Measurements from ENCODE around the gene AAK1. TPM values are rescaled to one million over a fixed set of nuclear protein-coding genes. Genes with fewer than 3 reads are reported as not detected.

AAK1 gene
- total and polyA plus RNA-seq, 10 of the 15 experiments (the other 5 are each of a cell fraction or from before 2014, with no cell fraction given): 2.9 to 41.4 (median 17.5) TPM

DNA sequence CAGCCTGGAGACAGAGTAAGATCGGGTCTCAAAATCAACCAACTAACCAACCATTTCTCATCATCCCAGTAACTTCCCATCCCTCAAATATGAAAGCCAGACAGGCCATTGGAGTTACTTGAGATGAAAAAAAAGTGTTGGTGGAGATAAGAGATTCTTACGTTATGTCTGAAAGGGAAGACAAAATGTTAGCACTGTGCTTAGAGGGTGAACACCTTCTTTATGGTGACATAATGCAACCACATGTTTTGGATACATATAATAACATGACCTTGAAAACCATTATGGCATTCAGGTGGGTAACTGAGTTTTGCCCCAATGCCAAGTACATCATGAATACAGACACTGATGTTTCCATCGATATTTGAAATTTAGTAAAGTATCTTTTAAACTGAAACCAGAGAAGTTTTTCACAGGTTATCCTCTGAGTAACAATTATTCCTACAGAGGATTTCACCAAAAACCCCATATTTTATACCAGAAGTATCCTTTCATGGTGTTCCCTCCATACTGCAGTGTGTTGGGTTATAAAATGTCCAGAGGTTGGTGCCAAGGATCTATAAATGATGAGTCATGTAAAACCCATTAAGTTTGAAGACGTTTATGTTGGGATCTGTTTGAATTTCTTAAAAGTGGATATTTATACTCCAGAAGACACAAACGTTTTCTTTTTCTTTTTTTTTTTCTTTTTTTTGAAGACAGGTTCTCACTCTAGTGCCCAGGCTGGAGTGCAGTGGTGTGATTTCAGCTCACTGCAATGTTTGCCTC lies 45.5 kb downstream of the AAK1 start (continued):
- TF ChIP-seq MTA2 (IDR thresholded peaks at IDR 0.05; ENCODE audit: low read depth) (no peak), JUND (IDR thresholded peaks at IDR 0.05; ENCODE audit: low read depth, low read length) (no peak), IRF4 (IDR thresholded peaks at IDR 0.05; ENCODE audit: low read depth, low read length) (no peak), ZNF622 (IDR thresholded peaks at IDR 0.05) (no peak), HCFC1 (IDR thresholded peaks at IDR 0.05; ENCODE audit: low read length) (no peak), NFIC (IDR thresholded peaks at IDR 0.05; ENCODE audit: low read depth, low read length) (no peak), EZH2 (IDR thresholded peaks at IDR 0.05; ENCODE audit: borderline replicate concordance, control insufficient read depth, low read depth, low read length) (no peak), ESRRA (IDR thresholded peaks at IDR 0.05; ENCODE audit: low read length) (no peak)
- TF ChIP-seq, protein P1, sequence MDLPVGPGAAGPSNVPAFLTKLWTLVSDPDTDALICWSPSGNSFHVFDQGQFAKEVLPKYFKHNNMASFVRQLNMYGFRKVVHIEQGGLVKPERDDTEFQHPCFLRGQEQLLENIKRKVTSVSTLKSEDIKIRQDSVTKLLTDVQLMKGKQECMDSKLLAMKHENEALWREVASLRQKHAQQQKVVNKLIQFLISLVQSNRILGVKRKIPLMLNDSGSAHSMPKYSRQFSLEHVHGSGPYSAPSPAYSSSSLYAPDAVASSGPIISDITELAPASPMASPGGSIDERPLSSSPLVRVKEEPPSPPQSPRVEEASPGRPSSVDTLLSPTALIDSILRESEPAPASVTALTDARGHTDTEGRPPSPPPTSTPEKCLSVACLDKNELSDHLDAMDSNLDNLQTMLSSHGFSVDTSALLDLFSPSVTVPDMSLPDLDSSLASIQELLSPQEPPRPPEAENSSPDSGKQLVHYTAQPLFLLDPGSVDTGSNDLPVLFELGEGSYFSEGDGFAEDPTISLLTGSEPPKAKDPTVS (IDR thresholded peaks at IDR 0.05; ENCODE audit: low read depth, low read length): no peak

DNA sequence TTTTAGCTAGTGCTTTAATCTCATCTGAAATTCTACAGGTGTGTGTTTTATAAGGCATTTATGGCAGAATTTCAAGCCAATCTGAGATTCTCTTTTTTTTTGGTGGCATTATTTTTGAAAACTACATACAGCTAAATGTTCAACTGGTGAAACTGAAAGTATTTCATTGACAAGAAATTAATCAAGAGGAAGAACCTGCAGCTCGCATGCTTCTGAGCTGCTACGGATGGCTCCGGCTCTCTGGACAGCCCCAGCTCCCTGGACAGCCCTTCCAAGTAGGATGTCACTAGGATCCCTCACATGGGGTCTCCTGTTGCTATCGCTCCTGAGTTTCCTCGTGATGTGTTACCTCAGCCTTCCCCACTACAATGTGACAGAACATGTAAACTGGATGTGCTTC lies 46.4 kb downstream of the AAK1 start:
- in situ Hi-C loops (cut with MboI) (no loop called here), intact Hi-C loops (cut with micrococcal nuclease; ENCODE audit: unreplicated experiment) (no loop called here)
- DNase-seq (ENCODE audit: low read depth, low spot score): no peak
- no peak for FAIRE-seq
- no peak overlapping the region for H3K27ac ChIP-seq (ENCODE audit: control insufficient read depth, insufficient read depth)
- ChIA-PET POLR2A (interaction anchor here (1.0 to 1.7 kb wide), 3 partner anchors 11 to 52 kb away, joined by 3 to 12 read pairs (median 5); no protein-coding TSS in a partner anchor), CTCF (interaction anchor here (0.7 to 5.1 kb wide), 8 partner anchors 11 to 159 kb away, joined by 3 to 28 read pairs (median 4); no protein-coding TSS in a partner anchor), SMC1A (ENCODE audit: uncharacterized antibody, unreplicated experiment) (interaction anchor here (0.6 to 2.3 kb wide), 15 partner anchors 10 to 122 kb away, joined by 3 to 14 read pairs (median 3); no protein-coding TSS in a partner anchor), RAD21 (ENCODE audit: unreplicated experiment) (interaction anchor here (0.8 to 1.7 kb wide), 2 partner anchors 15 to 36 kb away, joined by 4 to 7 read pairs; no protein-coding TSS in a partner anchor)
- H3K27me3 ChIP-seq (replicated peaks in 1 of 2; ENCODE audit: control insufficient read depth in 2 of 2, insufficient read depth in 2 of 2, low read length in 1 of 2): no peaks in the 10 kb centered on the region
- peak; percentile 86 for ATAC-seq
- H3K9me3 ChIP-seq (replicated peaks; ENCODE audit: control insufficient read depth, insufficient read depth, low read length): no peaks in the 10 kb centered on the region
- H3K9ac ChIP-seq (ENCODE audit: control insufficient read depth, insufficient read depth, low read length): no peak overlapping the region
- peak overlapping the region; percentile 54 for H3K4me3 ChIP-seq
- H4K20me1 ChIP-seq (ENCODE audit: control insufficient read depth, insufficient read depth): no peaks in the 10 kb centered on the region
- no TSS peak for BruUV-seq (replicated peaks)
- H3K79me2 ChIP-seq (ENCODE audit: control insufficient read depth, insufficient read depth, low read length): peaks cover 8% of the 10 kb centered on the region
- no peak for TF ChIP-seq SIX5 (IDR thresholded peaks at IDR 0.05; ENCODE audit: low read depth, low read length, severe bottlenecking)
- TF ChIP-seq, protein P2, sequence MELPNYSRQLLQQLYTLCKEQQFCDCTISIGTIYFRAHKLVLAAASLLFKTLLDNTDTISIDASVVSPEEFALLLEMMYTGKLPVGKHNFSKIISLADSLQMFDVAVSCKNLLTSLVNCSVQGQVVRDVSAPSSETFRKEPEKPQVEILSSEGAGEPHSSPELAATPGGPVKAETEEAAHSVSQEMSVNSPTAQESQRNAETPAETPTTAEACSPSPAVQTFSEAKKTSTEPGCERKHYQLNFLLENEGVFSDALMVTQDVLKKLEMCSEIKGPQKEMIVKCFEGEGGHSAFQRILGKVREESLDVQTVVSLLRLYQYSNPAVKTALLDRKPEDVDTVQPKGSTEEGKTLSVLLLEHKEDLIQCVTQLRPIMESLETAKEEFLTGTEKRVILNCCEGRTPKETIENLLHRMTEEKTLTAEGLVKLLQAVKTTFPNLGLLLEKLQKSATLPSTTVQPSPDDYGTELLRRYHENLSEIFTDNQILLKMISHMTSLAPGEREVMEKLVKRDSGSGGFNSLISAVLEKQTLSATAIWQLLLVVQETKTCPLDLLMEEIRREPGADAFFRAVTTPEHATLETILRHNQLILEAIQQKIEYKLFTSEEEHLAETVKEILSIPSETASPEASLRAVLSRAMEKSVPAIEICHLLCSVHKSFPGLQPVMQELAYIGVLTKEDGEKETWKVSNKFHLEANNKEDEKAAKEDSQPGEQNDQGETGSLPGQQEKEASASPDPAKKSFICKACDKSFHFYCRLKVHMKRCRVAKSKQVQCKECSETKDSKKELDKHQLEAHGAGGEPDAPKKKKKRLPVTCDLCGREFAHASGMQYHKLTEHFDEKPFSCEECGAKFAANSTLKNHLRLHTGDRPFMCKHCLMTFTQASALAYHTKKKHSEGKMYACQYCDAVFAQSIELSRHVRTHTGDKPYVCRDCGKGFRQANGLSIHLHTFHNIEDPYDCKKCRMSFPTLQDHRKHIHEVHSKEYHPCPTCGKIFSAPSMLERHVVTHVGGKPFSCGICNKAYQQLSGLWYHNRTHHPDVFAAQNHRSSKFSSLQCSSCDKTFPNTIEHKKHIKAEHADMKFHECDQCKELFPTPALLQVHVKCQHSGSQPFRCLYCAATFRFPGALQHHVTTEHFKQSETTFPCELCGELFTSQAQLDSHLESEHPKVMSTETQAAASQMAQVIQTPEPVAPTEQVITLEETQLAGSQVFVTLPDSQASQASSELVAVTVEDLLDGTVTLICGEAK (IDR thresholded peaks at IDR 0.05; ENCODE audit: borderline replicate concordance): no peak
- TF ChIP-seq CBX3 (IDR thresholded peaks at IDR 0.05; ENCODE audit: borderline replicate concordance, low read depth): no peak
- TF ChIP-seq NR2F1 (conservative IDR thresholded peaks at IDR 0.05): no peak
- no peak for TF ChIP-seq HDGF (IDR thresholded peaks at IDR 0.05)
- H2AFZ ChIP-seq (ENCODE audit: control insufficient read depth, low read depth, low read length): peak overlapping the region; percentile 68
- WGBS (ENCODE audit: insufficient coverage, insufficient replicate concordance, low lambda C conversion rate, missing lambda C conversion rate): 22% methylated on average over 5 of the region's 5 CpGs
- H3K4me2 ChIP-seq (ENCODE audit: control insufficient read depth, insufficient read depth): peak overlapping the region; percentile 94
- H3K36me3 ChIP-seq (ENCODE audit: control insufficient read depth in 2 of 2, insufficient read depth in 2 of 2, low read length in 1 of 2): no peaks in the 10 kb centered on the region; a peak in 1 of 4 replicates
- peaks cover 20% of the 10 kb centered on the region for H3K4me1 ChIP-seq (ENCODE audit: control insufficient read depth, insufficient read depth, low read length)

All from GM12878 (cell line).